HG02623 (cell line): Measurements from ENCODE around the gene COL7A1.
"Not testable (repeated sequence)": the region's sequence is repeated elsewhere in the genome, so short reads cannot be mapped to it uniquely, and the experiment has no call there.

Source experiments
- ATAC-seq: cut with Tn5 transposase; IDR thresholded peaks from one replicate; pipeline ENCODE4 v1.9.1; 2021; ENCODE audit warnings: moderate library complexity; ENCODE audit not compliant: unreplicated experiment

Gene COL7A1

DNA sequence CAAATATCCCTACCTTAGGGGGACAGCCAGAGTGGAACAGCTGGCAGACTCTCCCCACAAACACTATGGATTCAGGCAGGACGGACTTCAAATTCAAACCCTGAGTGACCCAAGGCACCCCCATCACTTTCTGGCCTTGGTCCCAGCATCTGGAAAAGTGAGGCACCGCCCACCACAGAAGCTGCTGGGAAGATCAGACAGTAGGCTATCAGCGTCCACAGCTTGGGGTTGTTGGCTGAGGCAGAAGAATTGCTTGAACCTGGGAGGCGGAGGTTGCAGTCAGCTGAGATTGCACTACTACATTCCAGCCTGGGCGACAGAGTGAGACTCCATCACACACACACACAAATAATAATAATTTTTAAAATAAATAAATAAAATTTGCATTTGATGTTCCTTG, 47.0 kb downstream of the COL7A1 start:
- ATAC-seq, result no peak

GRCh38 chr3:48546203-48546829, 48.8 kb downstream of the COL7A1 start:
- ATAC-seq, result no peak

DNA sequence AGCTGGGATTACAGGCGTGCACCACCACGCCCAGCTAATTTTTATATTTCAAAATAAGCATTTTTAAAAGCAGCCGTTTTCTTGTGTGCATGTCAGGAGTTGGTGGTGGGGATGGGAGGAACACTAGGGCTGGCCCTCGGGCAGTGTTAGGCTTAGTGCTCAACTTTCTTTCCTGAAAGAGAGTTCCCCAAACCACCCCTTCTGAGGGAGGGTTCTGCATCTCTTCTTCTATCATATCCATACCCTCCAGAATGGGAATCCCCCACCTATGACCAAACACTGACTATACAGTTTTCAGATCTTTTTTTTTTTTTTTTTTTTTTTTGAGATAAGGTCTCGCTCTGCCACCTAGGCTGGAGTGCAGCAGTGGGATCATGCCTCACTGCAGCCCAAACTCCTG, 51.0 kb downstream of the COL7A1 start:
- ATAC-seq, result no peak

DNA sequence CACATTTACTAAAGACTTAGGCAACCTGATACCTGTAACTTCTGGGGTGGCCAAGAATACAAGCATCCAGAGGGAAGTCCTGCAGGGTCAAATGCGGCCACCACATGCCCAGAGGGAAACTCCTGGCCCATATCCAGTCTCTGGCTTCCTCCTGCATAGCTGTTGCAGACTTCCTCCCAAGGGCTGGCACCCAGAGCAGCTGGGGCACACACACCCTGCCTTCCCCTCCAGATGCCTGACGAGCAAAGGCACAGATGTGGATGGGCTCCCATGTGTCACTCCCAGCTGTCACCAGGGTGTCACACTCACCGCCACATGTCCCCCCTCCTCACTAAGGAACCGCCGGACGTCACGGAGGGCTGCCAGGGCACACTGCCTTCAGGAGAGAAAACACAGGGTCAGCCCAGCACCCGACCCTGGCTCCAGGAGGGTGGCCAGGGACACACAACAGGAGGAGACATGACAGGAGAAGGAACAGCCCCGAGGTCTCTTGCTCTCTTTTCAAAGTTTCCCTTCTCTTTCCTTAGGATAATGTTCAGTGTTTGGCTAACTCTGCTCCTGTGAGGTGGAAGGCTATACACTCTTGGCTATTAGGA, 51.8 kb downstream of the COL7A1 start:
- ATAC-seq, result no peak

- no peak for ATAC-seq
These were observed 56.7 kb downstream of the COL7A1 start for GRCh38 chr3:48538451-48538850.

GRCh38 chr3:48536785-48537184, 58.3 kb downstream of the COL7A1 start:
- ATAC-seq, result no peak

DNA sequence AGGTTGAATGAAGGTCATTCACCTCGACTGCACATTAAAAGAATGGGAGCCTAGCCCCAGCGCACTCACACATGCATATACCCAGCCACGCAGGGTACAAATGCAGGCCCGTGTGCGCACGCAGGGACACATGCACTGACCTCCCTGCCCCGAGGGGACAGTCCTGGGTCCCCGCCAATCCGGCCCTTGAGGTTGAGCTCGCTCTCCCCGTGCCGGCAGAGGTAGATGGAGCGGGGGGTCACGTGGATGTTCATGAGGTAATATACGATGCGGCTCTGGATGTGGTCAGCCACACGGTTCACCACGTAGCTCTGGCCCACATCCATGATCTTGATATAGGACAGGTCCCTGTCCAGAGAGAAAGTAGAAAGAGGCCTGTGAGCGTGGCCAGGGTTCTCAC, 59.0 kb downstream of the COL7A1 start:
- ATAC-seq, result no peak

DNA sequence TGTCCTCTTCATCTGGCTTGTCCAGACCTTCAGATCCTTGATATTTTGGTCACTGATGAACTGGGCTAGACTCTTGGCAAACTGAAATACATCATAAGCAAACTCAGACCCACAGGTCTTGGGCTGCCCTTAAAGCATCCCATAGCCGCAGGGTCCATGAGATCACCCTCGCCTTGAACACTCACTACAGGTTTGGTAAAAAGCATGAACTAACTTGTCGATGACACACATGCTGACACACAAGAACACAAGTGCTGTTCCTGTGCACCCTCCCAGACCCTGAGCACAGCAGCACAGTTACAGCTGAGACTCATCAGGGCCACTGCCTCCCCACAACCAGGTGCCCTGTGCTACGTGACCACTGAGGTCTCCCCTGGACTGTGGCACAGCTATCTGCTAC, 59.6 kb downstream of the COL7A1 start:
- ATAC-seq, result no peak

GRCh38 chr3:48532977-48533337, 62.2 kb downstream of the COL7A1 start:
- ATAC-seq, result no peak

DNA sequence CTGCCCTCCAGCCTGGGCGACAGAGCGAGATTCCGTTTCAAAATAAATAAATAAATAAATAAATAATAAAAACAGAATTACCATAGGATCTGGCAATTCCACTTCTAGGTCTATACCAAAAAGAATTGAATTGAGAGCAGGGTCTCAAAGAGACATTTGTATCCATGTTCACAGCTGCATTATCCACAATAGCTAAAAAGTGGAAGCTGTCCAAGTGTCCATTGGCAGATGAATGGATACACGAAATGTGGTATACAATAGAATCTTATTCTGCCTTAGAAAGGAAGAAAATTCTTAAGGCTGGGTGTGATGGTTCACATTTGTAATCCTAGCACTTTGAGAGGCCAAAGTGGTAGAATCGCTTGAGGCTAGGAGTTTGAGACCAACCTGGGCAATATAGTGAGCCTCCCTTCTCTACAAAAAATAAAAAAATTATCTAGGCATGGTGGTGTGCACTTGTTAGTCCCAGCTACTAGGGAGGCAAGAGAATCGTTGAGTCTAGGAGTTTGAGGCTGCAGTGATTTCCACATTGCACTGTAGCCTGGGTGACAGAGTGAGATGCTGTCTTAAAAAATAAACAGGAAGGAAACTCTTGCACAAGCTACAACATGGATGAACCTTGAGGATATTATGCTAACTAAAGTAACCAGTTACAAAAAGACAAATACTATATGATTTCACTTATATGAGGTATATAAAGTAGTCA, 62.7 kb downstream of the COL7A1 start:
- ATAC-seq, result no peak

DNA sequence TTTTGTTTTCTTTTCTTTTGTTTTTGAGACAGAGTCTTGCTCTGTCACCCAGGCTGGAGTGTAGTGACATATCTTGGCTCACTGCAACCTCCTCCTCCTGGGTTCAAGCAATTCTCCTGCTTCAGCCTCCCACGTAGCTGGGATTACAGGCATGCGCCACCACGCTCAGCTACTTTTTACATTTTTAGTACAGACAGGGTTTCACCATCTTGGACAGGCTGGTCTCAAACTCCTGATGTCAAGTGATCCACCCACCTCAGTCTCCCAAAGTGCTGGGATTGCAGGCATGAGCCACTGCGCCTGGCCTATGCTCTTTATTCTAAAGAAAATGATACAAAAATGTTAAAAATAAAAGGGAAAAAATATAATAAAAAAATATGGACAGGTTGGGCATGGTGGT, 64.4 kb downstream of the COL7A1 start:
- not testable (repeated sequence) for ATAC-seq

DNA sequence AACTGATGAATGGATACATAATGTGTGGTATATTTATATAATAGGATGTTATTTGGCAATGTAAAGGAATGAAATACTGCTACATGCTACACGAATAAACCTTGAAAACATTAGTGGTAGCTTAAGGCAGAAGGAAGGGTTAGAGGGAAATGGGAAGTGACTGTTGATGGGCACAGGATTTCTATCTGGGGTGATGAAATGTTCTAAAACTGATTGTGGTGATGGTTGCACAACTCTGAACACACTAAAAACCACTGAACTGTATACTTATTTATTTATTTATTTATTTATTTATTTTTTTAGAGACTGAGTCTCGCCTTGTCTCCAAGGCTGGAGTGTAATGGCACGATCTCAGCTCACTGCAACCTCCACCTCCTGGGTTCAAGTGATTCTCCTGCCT, 66.4 kb downstream of the COL7A1 start:
- ATAC-seq, result no peak

GRCh38 chr3:48528048-48528447, 67.1 kb downstream of the COL7A1 start:
- ATAC-seq, result no peak

GRCh38 chr3:48524970-48525369, 70.2 kb downstream of the COL7A1 start:
- ATAC-seq, result no peak

DNA sequence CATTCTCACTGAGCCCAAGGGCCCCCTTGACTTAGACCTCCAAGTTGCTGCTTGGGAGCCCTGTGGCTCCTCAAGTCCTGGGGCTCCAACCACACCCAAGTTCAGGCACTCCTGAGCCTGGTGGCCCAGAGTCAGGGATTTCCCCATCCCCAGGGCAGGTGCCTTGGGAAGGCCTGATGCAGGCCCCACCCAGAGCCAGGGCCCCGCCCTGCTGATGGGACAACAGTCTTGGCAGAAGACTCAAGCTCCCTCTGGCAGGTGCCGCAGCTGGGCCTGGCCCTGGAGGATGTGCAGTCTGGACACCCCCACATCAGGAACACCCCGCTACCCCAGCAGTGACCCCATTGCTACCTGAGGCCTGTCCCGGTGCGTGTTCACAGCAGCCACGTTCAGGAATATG, 73.5 kb downstream of the COL7A1 start:
- no peak for ATAC-seq

DNA sequence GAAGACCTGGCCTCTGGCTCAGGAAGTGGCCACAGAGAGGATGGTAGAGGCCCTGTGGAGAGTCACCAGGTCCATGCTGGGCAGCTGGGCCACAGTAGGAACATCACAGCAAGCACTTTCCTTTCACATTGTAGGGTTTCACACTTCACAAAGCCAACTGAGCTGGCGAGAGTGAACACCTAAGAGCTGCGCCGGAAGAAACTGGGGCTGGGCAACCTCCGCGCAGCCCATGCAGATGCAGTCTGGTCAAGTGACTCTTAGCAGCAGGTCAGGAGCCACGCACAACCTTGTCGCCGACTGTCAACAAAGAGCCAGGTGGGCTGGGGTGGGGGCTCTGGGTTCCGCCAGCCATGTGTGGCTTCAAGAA, 75.9 kb downstream of the COL7A1 start:
- ATAC-seq, result no peak

DNA sequence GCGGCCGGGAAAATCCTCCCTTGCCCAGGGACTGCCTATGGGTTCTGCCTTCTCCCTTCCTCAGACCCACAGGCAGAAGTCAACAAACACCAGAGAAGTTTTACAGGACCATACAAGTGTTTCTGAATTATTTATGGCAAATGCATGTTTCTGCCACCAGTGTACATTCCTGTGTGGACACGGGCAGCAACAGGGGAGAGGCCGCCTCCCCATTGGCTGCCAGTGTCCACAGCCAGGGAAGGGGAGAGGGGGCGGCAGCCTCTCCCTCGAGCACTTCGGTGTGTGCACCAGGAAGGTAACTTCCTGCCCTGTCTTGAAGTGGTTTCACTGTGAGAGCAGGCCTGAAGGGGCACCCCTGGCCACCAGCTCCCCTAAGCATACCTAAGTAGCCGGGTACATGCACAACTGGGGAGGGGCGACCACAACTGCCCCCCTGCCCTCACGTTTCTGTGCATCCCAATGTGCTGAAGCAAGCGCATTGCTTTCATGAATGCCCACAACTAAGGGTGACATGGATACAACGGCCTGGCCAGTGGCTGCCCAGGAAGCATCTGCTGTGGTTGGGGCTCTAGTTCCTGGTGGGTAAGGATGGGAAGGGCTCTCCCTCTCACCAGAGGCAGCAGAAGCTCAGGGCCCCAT, 76.4 kb downstream of the COL7A1 start:
- ATAC-seq, result no peak

DNA sequence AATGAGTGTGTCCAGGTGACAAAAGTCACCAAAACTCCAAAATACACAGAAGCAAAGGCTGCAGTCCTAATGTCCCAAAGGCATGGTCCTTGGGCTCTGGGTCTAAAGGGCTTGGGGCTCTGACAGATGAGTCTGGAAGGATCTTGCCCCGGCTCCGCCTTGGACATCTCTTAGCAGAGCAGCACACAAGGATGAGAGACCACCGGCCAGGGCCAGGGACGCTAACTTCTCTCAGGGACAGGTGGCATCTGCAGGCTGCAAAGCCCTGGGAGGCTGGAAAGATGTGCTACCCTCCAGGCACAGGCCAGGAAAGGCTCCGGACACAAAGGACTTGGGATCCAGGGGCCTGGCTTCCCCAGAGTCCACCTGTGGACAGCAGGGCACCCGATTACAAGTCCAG, 77.1 kb downstream of the COL7A1 start:
- ATAC-seq, result no peak

GRCh38 chr3:48516571-48516970, 78.6 kb downstream of the COL7A1 start:
- ATAC-seq, result no peak

- ATAC-seq, result no peak
These were observed 80.5 kb downstream of the COL7A1 start for GRCh38 chr3:48514431-48515227.
